Measurements from ENCODE around the gene FBXL7. TPM values are rescaled to one million over a fixed set of nuclear protein-coding genes. Genes with fewer than 3 reads are reported as not detected.

FBXL7 gene
- total and polyA plus RNA-seq, 12 donors, result 8.7 to 33.4 (median 23.5) TPM

DNA sequence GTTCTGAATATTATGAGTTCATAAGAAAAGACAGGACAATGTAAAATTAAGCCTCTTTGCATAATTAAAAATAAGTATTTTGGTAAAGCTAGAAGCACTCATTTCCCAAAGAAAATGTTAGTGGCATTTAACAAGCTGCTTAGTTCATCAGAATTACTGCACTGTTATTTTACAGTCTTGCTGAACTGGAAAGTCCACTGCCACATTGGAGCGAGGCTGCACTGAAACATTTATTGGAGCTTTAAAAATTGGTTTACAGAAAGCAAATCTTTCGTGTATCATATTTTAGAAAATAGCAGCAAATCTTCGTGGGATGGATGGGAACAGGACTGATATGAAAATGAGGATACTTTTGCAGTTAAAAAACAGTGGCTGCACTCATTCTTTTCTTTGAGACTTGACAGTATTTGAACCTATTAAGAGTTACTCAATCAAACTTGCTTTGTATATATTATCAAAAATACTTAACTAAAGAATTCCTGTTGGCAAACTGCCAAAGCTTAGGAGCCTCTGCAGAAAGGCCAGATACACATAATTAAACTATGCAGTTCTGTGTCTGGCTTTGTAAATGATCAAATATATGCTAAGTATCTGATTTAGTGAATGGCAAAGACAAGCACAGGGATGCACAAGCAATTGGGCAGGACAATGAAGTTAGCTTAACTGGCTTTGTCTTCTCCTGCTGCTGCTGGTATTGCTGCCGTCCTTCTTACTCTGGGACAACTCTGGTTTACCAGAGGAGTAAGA, 16.5 kb upstream of the FBXL7 start:
- no peaks in the 10 kb centered on the region for H3K4me1 ChIP-seq
- TF ChIP-seq CTCF (IDR thresholded peaks at IDR 0.05), result no peak
- WGBS, 2 donors, result 74 to 75% methylated on average over 4 of the region's 4 CpGs
- DNase-seq (no peak), ATAC-seq (no peak)
- no peaks in the 10 kb centered on the region for H3K9me3 ChIP-seq
- intact Hi-C loops (cut with DNase I), result no loop called here
- no peak overlapping the region for H3K27ac ChIP-seq
- H3K36me3 ChIP-seq, result no peaks in the 10 kb centered on the region
- H3K4me3 ChIP-seq, result no peak overlapping the region
- H3K27me3 ChIP-seq, result no peaks in the 10 kb centered on the region

- 73 to 85% methylated on average over 2 of the region's 2 CpGs for WGBS, 2 donors
- Histone ChIP-seq H3K36me3 (no peaks in the 10 kb centered on the region), H3K27ac (no peak overlapping the region), H3K27me3 (no peaks in the 10 kb centered on the region), H3K9me3 (no peaks in the 10 kb centered on the region), H3K4me1 (no peaks in the 10 kb centered on the region), H3K4me3 (no peak overlapping the region)
- no peak for TF ChIP-seq CTCF (IDR thresholded peaks at IDR 0.05)
- no peak for DNase-seq
- intact Hi-C loops (cut with DNase I), result no loop called here
- no peak for ATAC-seq
These were observed 12.8 kb upstream of the FBXL7 start for GRCh38 chr5:15487228-15487627.

GRCh38 chr5:15489571-15490235, 10.3 kb upstream of the FBXL7 start:
- Histone ChIP-seq H3K4me3 (no peak overlapping the region), H3K36me3 (no peaks in the 10 kb centered on the region), H3K9me3 (no peaks in the 10 kb centered on the region), H3K27me3 (no peaks in the 10 kb centered on the region), H3K27ac (no peak overlapping the region), H3K4me1 (no peaks in the 10 kb centered on the region)
- intact Hi-C loops (cut with DNase I), result no loop called here
- no peak for DNase-seq
- no peak for ATAC-seq
- TF ChIP-seq CTCF (IDR thresholded peaks at IDR 0.05), result no peak
- 63 to 68% methylated on average over 5 of the region's 5 CpGs for WGBS, 2 donors

- Histone ChIP-seq H3K4me1 (peaks cover 0 to 4% (median 0%) of the 10 kb centered on the region in 9 donors), H3K36me3 (no peaks in the 10 kb centered on the region), H3K9me3 (no peaks in the 10 kb centered on the region), H3K27ac (no peak overlapping the region), H3K4me3 (no peak overlapping the region), H3K27me3 (no peaks in the 10 kb centered on the region)
- no peak for DNase-seq
- 94 to 97% methylated on average over 1 of the region's 1 CpG for WGBS, 2 donors
- no peak for ATAC-seq
- intact Hi-C loops (cut with DNase I), result no loop called here
- no peak for TF ChIP-seq CTCF (IDR thresholded peaks at IDR 0.05)
These were observed 7.4 kb upstream of the FBXL7 start for GRCh38 chr5:15492545-15492944.

Measured in heart right ventricle (tissue), 16 donors.